T-helper 1 cell treated with Interleukin-12 subunit alpha and Interleukin-12 subunit beta and Interleukin-4 antibody, amounts not matched to agents 30 μg/mL and 1 μg/mL, for 36 hours (primary cell): Measurements from ENCODE around the gene FGGY.
"Not testable (repeated sequence)": the region's sequence is repeated elsewhere in the genome, so short reads cannot be mapped to it uniquely, and the experiment has no call there.

Experiments used
- H3K27ac Mint-ChIP-seq: one replicate; pipeline ENCODE4 v1.8.0; 2021; ENCODE audit warnings: mild to moderate bottlenecking, mixed read lengths
- H3K27me3 Mint-ChIP-seq: one replicate; pipeline ENCODE4 v1.8.0; 2021; ENCODE audit warnings: low read depth, mixed read lengths
- H3K36me3 Mint-ChIP-seq: one replicate; pipeline ENCODE4 v1.8.0; 2021; ENCODE audit warnings: low read depth, mixed read lengths
- H3K4me1 Mint-ChIP-seq: one replicate; pipeline ENCODE4 v1.8.0; 2021; ENCODE audit warnings: low read depth, mixed read lengths
- H3K4me3 Mint-ChIP-seq: one replicate; pipeline ENCODE4 v1.8.0; 2021; ENCODE audit warnings: mild to moderate bottlenecking, moderate library complexity, mixed read lengths
- H3K9me3 Mint-ChIP-seq: one replicate; pipeline ENCODE4 v1.8.0; 2021; ENCODE audit warnings: mixed read lengths

Gene FGGY

GRCh38 chr1:59701376-59701775 is 404.5 kb downstream of the FGGY start:
- peaks cover 3% of the 10 kb centered on the region for H3K36me3 Mint-ChIP-seq
- no peak overlapping the region for H3K4me3 Mint-ChIP-seq
- H3K27ac Mint-ChIP-seq, result no peak overlapping the region
- H3K9me3 Mint-ChIP-seq, result peaks cover 3% of the 10 kb centered on the region
- peaks cover 26% of the 10 kb centered on the region for H3K4me1 Mint-ChIP-seq
- no peaks in the 10 kb centered on the region for H3K27me3 Mint-ChIP-seq

GRCh38 chr1:59703226-59703917 is 406.5 kb downstream of the FGGY start:
- H3K4me1 Mint-ChIP-seq, result peaks cover 7% of the 10 kb centered on the region
- no peaks in the 10 kb centered on the region for H3K36me3 Mint-ChIP-seq

DNA sequence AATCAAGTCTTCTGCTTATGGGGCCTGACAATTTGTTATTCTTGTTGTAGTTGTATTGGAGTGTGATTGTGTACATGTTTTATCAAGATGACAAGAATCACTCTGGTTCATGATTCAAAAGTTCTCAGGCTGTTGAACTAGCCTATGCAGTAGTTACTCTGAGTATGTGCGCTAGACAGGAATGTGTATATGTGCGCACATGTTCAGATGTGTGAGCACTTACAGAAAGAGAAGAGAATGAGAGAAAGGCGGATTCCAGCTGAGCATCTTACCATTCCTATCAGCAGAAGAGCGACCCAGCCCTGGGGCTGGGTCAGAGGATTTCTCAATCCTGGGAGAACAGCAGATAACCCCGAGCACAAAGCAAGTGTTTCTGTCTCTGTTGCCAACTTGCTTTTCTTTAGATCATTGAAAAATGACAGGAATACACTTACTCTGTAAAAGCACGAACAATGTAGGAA is 407.1 kb downstream of the FGGY start:
- H3K36me3 Mint-ChIP-seq, result no peaks in the 10 kb centered on the region
- H3K27me3 Mint-ChIP-seq, result no peaks in the 10 kb centered on the region
- no peaks in the 10 kb centered on the region for H3K9me3 Mint-ChIP-seq
- H3K4me1 Mint-ChIP-seq, result peaks cover 4% of the 10 kb centered on the region
- no peak overlapping the region for H3K4me3 Mint-ChIP-seq
- H3K27ac Mint-ChIP-seq, result no peak overlapping the region

More at GRCh38 chr1:59703226-59703917, 406.5 kb downstream of the FGGY start:
- H3K27me3 Mint-ChIP-seq, result no peaks in the 10 kb centered on the region
- no peak overlapping the region for H3K4me3 Mint-ChIP-seq
- no peaks in the 10 kb centered on the region for H3K9me3 Mint-ChIP-seq
- no peak overlapping the region for H3K27ac Mint-ChIP-seq

- H3K36me3 Mint-ChIP-seq, result peaks cover 3% of the 10 kb centered on the region
- no peaks in the 10 kb centered on the region for H3K27me3 Mint-ChIP-seq
- no peaks in the 10 kb centered on the region for H3K4me1 Mint-ChIP-seq
- H3K27ac Mint-ChIP-seq, result no peak overlapping the region
- no peaks in the 10 kb centered on the region for H3K9me3 Mint-ChIP-seq
- H3K4me3 Mint-ChIP-seq, result no peak overlapping the region
Observed at GRCh38 chr1:59704716-59705115, 407.8 kb downstream of the FGGY start.

DNA sequence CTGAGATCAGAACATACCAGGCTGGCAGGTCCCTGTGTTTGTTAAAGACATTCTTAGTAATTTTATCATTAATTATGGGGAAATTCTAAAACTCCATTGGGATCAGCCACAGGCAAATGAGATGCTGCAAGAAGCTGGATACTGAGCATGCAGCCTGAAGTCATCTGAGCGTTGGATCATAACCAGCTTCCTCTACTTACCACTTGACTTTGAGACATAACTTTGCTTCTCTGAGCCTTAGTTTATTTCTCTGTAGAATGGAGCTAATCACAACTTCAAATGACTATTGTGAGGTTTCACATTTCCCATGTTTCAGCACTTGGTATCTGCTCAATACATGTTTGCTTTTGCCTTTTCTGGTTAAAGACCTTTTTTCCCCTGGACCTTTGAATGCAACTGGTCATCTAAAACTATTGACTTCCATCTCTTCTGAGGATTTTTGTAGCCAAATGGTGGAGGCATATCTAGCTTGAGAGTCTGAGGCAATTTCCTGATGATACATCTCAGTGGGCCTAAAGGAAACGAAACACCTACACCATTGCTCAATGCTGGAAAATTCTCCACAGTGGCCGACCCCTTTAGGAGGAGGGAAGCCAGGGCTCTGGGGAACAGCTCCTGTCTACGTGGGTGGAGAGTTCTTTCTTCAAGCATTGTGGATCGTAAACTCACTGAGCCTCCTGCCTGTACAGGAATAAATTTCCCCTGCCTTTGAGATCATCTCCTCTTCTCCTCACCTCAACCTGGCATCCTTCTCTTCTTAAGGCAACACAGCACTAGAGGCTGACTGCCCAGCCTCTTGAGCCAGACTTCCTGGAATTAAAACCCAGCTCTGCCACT is 408.8 kb downstream of the FGGY start:
- H3K27ac Mint-ChIP-seq, result peak overlapping the region; percentile 29
- H3K4me1 Mint-ChIP-seq, result no peaks in the 10 kb centered on the region
- no peak overlapping the region for H3K4me3 Mint-ChIP-seq
- H3K27me3 Mint-ChIP-seq, result no peaks in the 10 kb centered on the region
- peaks cover 3% of the 10 kb centered on the region for H3K36me3 Mint-ChIP-seq
- peaks cover 5% of the 10 kb centered on the region for H3K9me3 Mint-ChIP-seq

GRCh38 chr1:59706303-59706599 is 409.4 kb downstream of the FGGY start:
- H3K4me1 Mint-ChIP-seq, result no peaks in the 10 kb centered on the region
- H3K27me3 Mint-ChIP-seq, result no peaks in the 10 kb centered on the region
- H3K27ac Mint-ChIP-seq, result no peak overlapping the region
- peaks cover 9% of the 10 kb centered on the region for H3K9me3 Mint-ChIP-seq
- no peak overlapping the region for H3K4me3 Mint-ChIP-seq
- peaks cover 3% of the 10 kb centered on the region for H3K36me3 Mint-ChIP-seq

DNA sequence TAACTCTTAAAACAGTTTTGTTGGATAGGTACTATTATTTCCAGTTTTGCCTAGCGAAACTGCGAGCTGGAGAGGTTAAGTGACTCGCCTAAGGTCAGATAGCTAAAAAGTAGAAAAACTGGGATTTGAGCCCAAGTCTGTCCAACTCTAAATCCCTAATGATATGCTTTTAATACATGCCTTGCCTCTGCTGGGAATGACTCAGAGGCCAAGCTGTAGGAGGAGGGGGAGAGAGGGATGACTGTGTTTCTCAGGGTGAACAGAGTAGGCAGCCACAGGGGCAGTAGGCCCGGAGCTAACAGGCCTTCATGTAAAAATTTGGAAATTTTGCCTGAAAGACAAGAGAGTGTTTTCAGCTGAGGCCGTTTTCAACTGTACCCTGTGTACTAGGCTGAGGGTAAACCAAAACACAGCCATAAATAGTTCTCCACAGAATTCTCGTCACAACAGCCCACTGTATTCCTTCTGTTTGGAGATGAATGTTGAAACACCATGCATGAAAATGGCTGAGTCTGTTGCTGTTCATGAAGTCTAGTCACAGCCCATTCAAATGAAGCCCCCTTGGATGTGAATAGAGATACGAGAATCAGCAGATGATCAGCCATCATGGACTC is 410.4 kb downstream of the FGGY start:
- Mint-ChIP-seq H3K4me1 (no peaks in the 10 kb centered on the region), H3K36me3 (peaks cover 3% of the 10 kb centered on the region), H3K27me3 (no peaks in the 10 kb centered on the region), H3K4me3 (no peak overlapping the region), H3K9me3 (peaks cover 9% of the 10 kb centered on the region), H3K27ac (no peak overlapping the region)

- Mint-ChIP-seq H3K27me3 (no peaks in the 10 kb centered on the region), H3K4me3 (no peak overlapping the region), H3K9me3 (peaks cover 12% of the 10 kb centered on the region), H3K36me3 (peaks cover 3% of the 10 kb centered on the region), H3K27ac (no peak overlapping the region), H3K4me1 (no peaks in the 10 kb centered on the region)
Observed at GRCh38 chr1:59709333-59709732, 412.4 kb downstream of the FGGY start.

GRCh38 chr1:59710920-59711319 is 414.0 kb downstream of the FGGY start:
- H3K9me3 Mint-ChIP-seq, result peaks cover 12% of the 10 kb centered on the region
- H3K36me3 Mint-ChIP-seq, H3K27ac Mint-ChIP-seq, H3K27me3 Mint-ChIP-seq, H3K4me1 Mint-ChIP-seq, H3K4me3 Mint-ChIP-seq: not testable (repeated sequence)

- H3K4me1 Mint-ChIP-seq, result no peaks in the 10 kb centered on the region
- H3K9me3 Mint-ChIP-seq, result peaks cover 12% of the 10 kb centered on the region
- peaks cover 2% of the 10 kb centered on the region for H3K36me3 Mint-ChIP-seq
- no peak overlapping the region for H3K4me3 Mint-ChIP-seq
- H3K27me3 Mint-ChIP-seq, result no peaks in the 10 kb centered on the region
- H3K27ac Mint-ChIP-seq, result no peak overlapping the region
Observed at GRCh38 chr1:59714219-59714618, 417.3 kb downstream of the FGGY start.

GRCh38 chr1:59714966-59715365 is 418.1 kb downstream of the FGGY start:
- H3K27ac Mint-ChIP-seq, result no peak overlapping the region
- H3K9me3 Mint-ChIP-seq, result peaks cover 12% of the 10 kb centered on the region
- no peak overlapping the region for H3K4me3 Mint-ChIP-seq
- no peaks in the 10 kb centered on the region for H3K27me3 Mint-ChIP-seq
- H3K36me3 Mint-ChIP-seq, result no peaks in the 10 kb centered on the region
- no peaks in the 10 kb centered on the region for H3K4me1 Mint-ChIP-seq

GRCh38 chr1:59716832-59717231 is 419.9 kb downstream of the FGGY start:
- Mint-ChIP-seq H3K27ac (no peak overlapping the region), H3K27me3 (no peaks in the 10 kb centered on the region), H3K4me1 (no peaks in the 10 kb centered on the region), H3K36me3 (no peaks in the 10 kb centered on the region), H3K4me3 (no peak overlapping the region), H3K9me3 (peaks cover 3% of the 10 kb centered on the region)

DNA sequence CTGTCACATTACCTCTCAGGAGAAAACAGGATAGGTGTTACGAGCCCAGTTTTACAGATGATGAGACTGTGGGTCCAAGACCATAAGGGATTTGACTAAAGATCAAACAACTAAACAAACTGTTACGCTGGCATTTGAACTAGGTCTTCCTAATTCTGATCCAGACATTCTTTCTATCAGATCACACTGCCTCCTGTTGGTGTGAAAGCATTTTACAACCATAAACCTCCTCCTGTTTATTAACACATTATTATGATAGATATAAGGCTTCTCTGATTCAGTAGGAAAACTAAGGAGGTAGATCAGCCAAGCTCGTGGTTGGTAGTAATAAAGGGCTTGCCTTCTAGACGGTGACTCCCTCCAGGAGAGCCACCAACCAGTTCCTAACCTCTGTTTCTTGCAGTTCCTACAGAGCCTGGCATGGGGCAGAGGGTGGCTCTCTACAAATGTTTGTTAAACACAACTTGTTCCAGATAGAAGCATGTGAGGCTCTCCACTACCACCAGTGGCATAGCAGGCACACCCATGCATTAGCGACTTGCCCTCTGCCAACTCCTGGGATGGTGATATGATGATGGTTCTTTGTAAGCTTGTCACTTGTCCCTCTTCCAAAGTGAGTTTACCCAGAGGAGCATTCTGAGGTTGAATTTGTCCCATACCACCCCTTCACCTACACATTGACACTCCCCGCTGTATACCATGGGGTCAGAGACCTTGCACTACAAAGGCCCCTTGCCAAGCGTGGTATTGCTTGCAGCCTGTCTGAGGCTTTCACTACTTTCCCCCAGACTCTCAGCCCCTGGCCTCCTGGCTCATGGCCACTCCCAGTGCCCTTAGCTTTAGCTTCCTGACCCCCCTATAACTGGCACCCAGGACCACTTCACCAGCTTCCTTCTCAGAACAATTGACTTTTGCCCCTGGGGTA is 421.4 kb downstream of the FGGY start:
- no peaks in the 10 kb centered on the region for H3K4me1 Mint-ChIP-seq
- H3K4me3 Mint-ChIP-seq, result no peak overlapping the region
- peaks cover 1% of the 10 kb centered on the region for H3K36me3 Mint-ChIP-seq
- H3K9me3 Mint-ChIP-seq, result peaks cover 3% of the 10 kb centered on the region
- H3K27me3 Mint-ChIP-seq, result no peaks in the 10 kb centered on the region
- no peak overlapping the region for H3K27ac Mint-ChIP-seq

DNA sequence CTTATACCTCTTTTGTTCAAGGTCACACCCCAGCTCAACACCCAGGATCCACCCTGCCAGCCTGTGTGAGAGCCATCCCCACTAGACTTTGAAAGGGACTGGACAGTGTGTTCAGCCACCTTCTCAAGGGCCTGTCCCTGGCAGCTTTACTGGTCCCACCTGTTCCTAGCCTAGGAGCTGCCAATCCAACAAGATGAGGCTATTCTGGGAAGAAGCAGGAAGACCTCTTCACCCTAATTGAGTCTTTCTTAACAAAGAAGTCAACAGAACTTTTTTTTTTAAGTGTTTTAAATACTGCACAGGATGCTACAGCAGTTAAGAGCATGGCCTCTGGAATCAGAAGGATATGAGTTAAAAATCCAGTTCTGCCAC is 422.1 kb downstream of the FGGY start:
- Mint-ChIP-seq H3K9me3 (peaks cover 3% of the 10 kb centered on the region), H3K36me3 (peaks cover 2% of the 10 kb centered on the region), H3K27me3 (no peaks in the 10 kb centered on the region), H3K4me3 (no peak overlapping the region), H3K27ac (no peak overlapping the region), H3K4me1 (no peaks in the 10 kb centered on the region)
